Spinal cord (tissue), 10 donors: ENCODE data around the gene SIVA1. TPM values are rescaled to one million over a fixed set of nuclear protein-coding genes. Genes with fewer than 3 reads are reported as not detected.

Experiments used
- DNase-seq, 6 donors: peaks; one replicate each; pipeline versions ENCODE4 v3.0.0 to v3.0.0-alpha.2; 2013 to 2015; ENCODE audit warnings: low spot score in 6 of 6, low read depth in 4 of 6
- H3K27ac ChIP-seq: one replicate; pipeline ENCODE4 v1.5.1; 2013; ENCODE audit warnings: low read depth, low read length, control low read depth
- H3K27me3 ChIP-seq: one replicate; pipeline ENCODE4 v1.6.1; 2013; ENCODE audit warnings: low read length; ENCODE audit not compliant: control insufficient read depth, insufficient read depth
- H3K36me3 ChIP-seq: one replicate; pipeline ENCODE4 v1.6.1; 2013; ENCODE audit warnings: low read length; ENCODE audit not compliant: control insufficient read depth, insufficient read depth
- H3K4me1 ChIP-seq: one replicate; pipeline ENCODE4 v1.6.1; 2013; ENCODE audit warnings: low read length; ENCODE audit not compliant: control insufficient read depth, insufficient read depth
- H3K4me3 ChIP-seq: one replicate; pipeline ENCODE4 v1.5.1; 2013; ENCODE audit warnings: low read depth, low read length, control low read depth
- H3K9me3 ChIP-seq: one replicate; pipeline ENCODE4 v1.6.1; 2013; ENCODE audit warnings: low read length; ENCODE audit not compliant: control insufficient read depth, insufficient read depth
- WGBS: methylation state at CpG from one replicate; pipeline ENCODE4 v1.1.5; 2013; ENCODE audit warnings: missing lambda C conversion rate; ENCODE audit not compliant: insufficient coverage; 5-methylcytosine and 5-hydroxymethylcytosine counted together
- polyA plus RNA-seq, 2 donors: library from polyadenylated mRNA; unstranded; fragments of 120-200 nt; gene quantifications; one replicate each; pipeline ENCODE4 v1.2.1, GENCODE V29; 2013; ENCODE audit not compliant: insufficient read length in 2 of 2
- total RNA-seq, 2 donors: library from RNA; depleted of rRNA in 1 of 2; stranded (reverse); fragments of 120-200 nt in 1 of 2; fragments of >200 nt in 1 of 2; gene quantifications; one replicate each; pipeline versions ENCODE4 v1.2.3 to v1.2.4, GENCODE V29; 2013 to 2014
- donor health status: healthy.

SIVA1 gene
- total and polyA plus RNA-seq, 4 donors: 30.6 to 83.3 (median 49.6) TPM

DNA sequence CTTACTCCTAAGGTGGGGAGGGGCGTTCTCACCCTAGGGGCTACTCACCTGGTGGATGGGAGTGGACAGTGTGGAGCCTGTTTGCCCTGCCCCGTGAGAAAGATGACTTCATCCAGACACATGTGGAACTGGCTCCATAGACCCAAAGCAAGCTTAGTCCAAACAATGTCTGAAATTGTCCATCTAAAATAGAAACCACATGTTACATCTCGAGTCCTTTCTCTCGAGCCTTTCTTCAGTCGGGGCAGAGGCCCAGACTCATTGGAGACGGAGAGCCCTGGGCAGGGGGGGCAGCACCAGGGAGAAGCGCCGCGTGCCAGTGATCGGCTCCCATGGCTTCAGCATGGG lies 4.3 kb downstream of the SIVA1 start:
- Histone ChIP-seq H3K4me1 (peaks cover 20% of the 10 kb centered on the region), H3K36me3 (peaks cover 70% of the 10 kb centered on the region), H3K27me3 (no peaks in the 10 kb centered on the region), H3K4me3 (no peak overlapping the region), H3K27ac (no peak overlapping the region), H3K9me3 (no peaks in the 10 kb centered on the region)
- 89% methylated on average over 9 of the region's 10 CpGs for WGBS
- no peak for DNase-seq

GRCh38 chr14:104757681-104758392 lies 4.9 kb downstream of the SIVA1 start:
- Histone ChIP-seq H3K4me3 (no peak overlapping the region), H3K27me3 (no peaks in the 10 kb centered on the region), H3K9me3 (no peaks in the 10 kb centered on the region), H3K27ac (no peak overlapping the region), H3K4me1 (peaks cover 17% of the 10 kb centered on the region), H3K36me3 (peaks cover 70% of the 10 kb centered on the region)
- no peak for DNase-seq
- 90% methylated on average over 19 of the region's 19 CpGs for WGBS

- H3K9me3 ChIP-seq: no peaks in the 10 kb centered on the region
- no peak overlapping the region for H3K4me3 ChIP-seq
- no peak for DNase-seq
- H3K4me1 ChIP-seq: peaks cover 8% of the 10 kb centered on the region
- peaks cover 70% of the 10 kb centered on the region for H3K36me3 ChIP-seq
- no peaks in the 10 kb centered on the region for H3K27me3 ChIP-seq
- 87% methylated on average over 21 of the region's 30 CpGs for WGBS
- no peak overlapping the region for H3K27ac ChIP-seq
Observed at GRCh38 chr14:104758981-104759969, 6.3 kb downstream of the SIVA1 start.

DNA sequence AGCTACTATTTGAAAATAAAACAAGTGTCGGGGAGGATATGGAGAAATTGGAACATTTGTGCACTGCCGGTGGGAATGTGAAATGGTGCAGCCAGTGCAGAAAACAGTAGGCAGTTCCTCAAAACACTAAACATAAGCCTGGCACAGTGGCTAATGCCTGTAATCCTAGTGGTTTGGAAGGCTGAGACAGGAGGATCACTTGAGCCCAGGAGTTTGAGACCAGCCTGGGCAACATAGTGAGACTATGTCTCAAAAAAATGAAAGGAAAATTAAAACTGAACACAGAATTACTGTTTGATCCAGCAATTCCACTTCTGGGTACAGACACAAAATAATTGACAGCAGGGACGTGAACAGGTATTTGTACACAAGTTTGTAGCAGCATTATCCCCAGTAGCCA lies 12.6 kb downstream of the SIVA1 start:
- no CpG with 5 or more reads among the region's 3 CpGs for WGBS
- H3K4me3 ChIP-seq: no peak overlapping the region
- no peaks in the 10 kb centered on the region for H3K27me3 ChIP-seq
- peaks cover 13% of the 10 kb centered on the region for H3K4me1 ChIP-seq
- DNase-seq: no peak
- no peaks in the 10 kb centered on the region for H3K9me3 ChIP-seq
- H3K36me3 ChIP-seq: peaks cover 37% of the 10 kb centered on the region
- no peak overlapping the region for H3K27ac ChIP-seq

GRCh38 chr14:104766256-104766862 lies 13.4 kb downstream of the SIVA1 start:
- H3K36me3 ChIP-seq: peaks cover 40% of the 10 kb centered on the region
- no peaks in the 10 kb centered on the region for H3K27me3 ChIP-seq
- H3K4me1 ChIP-seq: peaks cover 13% of the 10 kb centered on the region
- WGBS: no CpG with 5 or more reads among the region's 4 CpGs
- H3K27ac ChIP-seq: no peak overlapping the region
- H3K4me3 ChIP-seq: no peak overlapping the region
- H3K9me3 ChIP-seq: no peaks in the 10 kb centered on the region
- no peak for DNase-seq

GRCh38 chr14:104766863-104767633 lies 14.1 kb downstream of the SIVA1 start:
- no peak overlapping the region for H3K4me3 ChIP-seq
- no peaks in the 10 kb centered on the region for H3K27me3 ChIP-seq
- no peak overlapping the region for H3K27ac ChIP-seq
- no peaks in the 10 kb centered on the region for H3K9me3 ChIP-seq
- peaks cover 44% of the 10 kb centered on the region for H3K36me3 ChIP-seq
- peaks cover 13% of the 10 kb centered on the region for H3K4me1 ChIP-seq
- no peak for DNase-seq
- 90% methylated on average over 12 of the region's 15 CpGs for WGBS

DNA sequence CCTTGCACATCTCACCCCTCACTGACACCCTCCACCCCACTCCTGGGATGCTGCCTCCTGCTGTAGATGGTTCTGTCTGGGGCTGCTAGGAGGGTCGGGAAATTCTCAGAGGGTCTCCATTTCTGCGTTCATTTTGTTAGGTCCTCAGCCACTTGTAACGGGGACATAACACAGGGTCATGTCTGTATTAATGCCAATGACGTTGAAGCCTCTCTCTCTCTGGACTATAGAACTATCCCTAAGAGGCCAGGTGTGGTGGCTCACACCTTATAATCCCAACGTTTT lies 14.6 kb downstream of the SIVA1 start:
- no peaks in the 10 kb centered on the region for H3K9me3 ChIP-seq
- H3K4me1 ChIP-seq: peaks cover 13% of the 10 kb centered on the region
- WGBS: 94% methylated on average over 5 of the region's 5 CpGs
- H3K4me3 ChIP-seq: no peak overlapping the region
- peaks cover 49% of the 10 kb centered on the region for H3K36me3 ChIP-seq
- H3K27me3 ChIP-seq: no peaks in the 10 kb centered on the region
- no peak for DNase-seq
- H3K27ac ChIP-seq: no peak overlapping the region

- Histone ChIP-seq H3K27me3 (no peaks in the 10 kb centered on the region), H3K4me3 (no peak overlapping the region), H3K27ac (no peak overlapping the region), H3K9me3 (no peaks in the 10 kb centered on the region), H3K4me1 (peaks cover 13% of the 10 kb centered on the region), H3K36me3 (peaks cover 57% of the 10 kb centered on the region)
- DNase-seq: peak in 5 of 6 donors; percentile 64 to 94 (median 75)
- under 1% methylated on average over 19 of the region's 25 CpGs for WGBS
Observed at GRCh38 chr14:104768437-104769323, 15.7 kb downstream of the SIVA1 start.
